Measurements from ENCODE around the gene PXDN.
"Not testable (repeated sequence)": the region's sequence is repeated elsewhere in the genome, so short reads cannot be mapped to it uniquely, and the experiment has no call there.

Gene PXDN

DNA sequence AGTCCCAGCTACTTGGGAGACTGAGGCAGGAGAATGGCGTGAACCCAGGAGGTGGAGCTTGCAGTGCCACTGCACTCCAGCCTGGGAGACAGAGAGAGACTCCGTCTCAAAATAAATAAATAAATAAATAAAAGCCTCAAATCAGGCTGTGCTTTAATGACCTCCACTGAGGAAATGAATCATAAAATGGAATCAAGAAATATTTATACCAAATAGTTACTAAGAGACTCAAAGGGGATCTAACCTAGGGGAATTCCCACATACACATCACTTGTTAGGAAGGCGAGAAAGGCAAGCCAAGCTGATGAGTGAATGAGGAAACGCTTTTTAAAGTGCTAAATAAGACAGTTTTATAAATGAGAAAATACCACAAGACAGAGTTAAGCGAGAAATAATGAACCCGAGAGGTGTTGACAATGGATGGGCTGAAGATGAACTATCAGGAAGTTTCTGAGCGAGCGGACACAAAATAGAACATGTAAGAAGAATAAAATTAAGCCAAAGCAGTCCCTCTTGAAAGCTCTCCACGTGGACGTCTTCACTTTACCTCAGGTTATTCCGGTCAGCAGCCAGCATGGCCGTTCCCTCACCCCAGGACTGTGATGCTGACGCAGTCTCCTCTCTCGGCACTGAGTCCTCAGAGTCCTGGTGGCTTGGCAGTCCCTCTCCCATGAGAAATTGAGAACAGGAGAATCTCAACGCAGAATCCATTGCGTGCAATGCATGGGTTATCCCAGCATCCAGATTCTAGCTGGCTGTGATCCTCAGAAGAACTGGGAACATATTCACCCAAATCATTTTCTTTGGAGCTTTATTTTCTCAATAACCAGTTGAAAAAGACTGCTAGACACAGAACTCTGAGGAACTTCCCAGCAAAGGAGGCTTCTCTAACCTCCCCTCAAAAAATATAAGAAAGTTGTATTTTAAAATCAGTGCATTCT, 22.3 kb downstream of the PXDN start:
- no peak for DNase-seq

DNA sequence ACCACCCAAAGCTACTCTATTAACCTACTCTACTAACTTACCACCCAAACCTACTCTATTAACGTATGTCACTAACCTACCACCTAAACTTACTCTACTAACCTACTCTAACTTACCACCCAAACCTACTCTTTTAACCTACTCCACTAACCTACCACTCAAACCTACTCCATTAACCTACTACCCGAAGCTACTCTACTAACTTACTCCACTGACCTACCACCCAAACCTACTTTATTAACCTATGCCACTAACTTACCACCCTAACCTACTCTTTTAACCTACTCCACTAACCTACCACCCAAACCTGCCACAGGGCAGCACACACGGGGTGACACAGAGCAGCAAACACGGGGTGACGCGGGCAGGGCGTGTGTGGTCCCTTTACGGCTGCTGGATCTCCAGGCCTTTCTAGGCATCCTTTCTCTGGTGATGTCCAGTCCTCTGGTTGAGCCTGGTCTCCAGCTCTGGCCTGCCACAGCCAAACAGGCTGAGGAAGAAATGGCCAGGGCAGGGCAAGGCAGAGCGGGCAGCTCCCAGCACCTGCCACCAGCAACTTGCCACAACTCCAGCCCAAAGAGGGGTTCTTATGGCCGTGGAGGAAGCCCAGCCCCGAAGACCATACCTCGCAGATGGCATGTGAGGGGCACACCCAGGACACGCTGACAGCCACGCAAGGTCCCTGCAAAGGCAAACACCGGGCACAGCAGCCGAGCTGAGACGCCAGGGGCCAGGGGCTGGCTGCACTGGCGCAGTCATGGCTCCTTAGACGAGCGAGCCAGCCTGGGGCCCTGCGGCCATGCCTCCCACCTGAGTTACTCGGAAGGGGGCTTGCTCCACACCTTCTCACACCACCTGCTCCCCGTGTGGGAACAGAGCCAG, 25.7 kb downstream of the PXDN start:
- DNase-seq, result no peak

DNA sequence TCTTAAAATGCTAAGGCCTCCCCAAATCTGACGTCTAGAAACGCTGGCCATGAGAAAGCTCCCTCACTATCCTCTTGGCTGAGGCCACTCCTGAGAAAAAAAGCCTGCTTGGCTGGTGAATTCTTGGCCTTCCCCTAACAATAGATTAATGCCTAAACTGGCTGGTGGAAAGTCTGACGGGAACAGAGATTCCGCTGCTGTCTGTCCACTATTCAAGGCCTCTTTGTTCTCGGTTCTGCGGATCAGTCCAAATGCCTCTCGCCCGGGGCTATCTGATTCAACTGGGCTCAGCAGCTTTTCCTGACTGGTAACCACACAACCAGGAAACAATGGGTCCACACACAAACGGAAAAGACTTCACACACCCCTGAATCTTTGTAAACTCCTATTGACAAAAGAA, 27.2 kb downstream of the PXDN start:
- DNase-seq, result no peak

DNA sequence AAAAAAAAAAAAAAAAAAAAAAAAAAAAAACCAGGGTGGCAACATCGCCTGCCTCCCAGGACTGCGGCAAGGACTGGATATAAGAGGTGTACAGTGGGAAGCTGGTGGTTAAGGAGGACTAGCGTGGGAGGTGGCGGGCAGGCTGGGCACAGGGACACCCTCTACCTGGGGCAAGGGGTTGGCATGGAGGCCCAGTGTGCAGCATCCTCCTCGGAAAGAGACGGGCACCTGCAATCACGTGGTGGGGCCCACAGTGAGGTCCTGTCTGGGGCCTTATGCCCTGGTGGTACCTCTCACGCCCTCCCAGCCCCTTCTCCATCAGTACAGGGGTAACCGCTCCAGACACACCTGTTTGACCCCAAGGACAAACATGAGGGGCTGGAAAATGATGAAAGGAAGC, 27.9 kb downstream of the PXDN start:
- DNase-seq, result no peak

DNA sequence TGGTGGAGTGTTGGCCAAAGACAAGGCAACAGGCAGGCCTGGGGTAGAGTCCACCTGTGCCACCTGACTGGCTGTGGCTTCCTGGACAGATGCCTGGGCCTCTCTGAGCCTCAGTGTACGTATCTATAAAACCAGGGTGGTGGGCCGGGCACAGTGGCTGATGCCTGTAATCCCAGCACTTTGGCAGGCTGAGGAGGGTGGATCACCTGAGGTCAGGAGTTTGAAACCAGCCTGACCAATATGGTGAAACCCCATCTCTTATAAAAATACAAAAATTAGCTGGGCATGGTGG, 28.4 kb downstream of the PXDN start:
- DNase-seq, result not testable (repeated sequence)

DNA sequence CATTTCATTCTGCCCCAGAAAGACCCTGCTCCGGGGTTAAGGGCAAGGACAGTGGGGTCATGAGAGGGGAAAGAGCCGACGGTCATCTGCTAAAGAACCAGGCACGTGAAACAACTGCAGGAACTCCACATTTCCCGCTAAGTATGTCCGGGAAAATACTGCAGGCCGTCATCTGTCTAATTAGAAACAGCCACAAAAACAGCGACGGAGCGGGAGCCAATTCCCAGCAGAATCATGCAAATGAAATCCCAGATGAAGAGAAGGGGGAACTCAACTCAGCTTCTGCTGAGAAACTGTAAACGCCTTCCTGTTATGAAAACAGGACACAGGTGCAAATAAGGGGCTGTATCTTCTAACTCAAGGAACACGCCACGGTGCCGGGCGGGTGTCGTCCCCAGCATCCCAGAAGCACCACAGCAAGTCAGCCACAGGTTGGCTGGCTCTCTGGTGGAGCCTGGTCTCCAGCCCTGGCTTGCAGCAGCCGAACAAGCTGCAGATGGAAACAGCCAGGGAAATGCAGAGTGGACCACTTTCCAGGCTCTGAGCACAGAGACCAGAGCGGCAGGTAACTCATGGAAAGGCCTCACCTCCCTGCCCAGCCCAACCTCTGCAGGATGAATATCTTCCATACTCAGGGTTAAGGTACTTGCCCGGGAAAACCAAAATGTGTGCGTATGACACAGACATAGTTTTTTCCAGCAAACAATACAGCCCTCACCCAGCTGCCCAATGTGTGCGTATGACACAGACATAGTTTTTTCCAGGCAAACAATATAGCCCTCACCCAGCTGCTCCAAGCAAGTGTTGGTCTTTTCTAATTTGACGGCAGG, 28.9 kb downstream of the PXDN start:
- no peak for DNase-seq

DNA sequence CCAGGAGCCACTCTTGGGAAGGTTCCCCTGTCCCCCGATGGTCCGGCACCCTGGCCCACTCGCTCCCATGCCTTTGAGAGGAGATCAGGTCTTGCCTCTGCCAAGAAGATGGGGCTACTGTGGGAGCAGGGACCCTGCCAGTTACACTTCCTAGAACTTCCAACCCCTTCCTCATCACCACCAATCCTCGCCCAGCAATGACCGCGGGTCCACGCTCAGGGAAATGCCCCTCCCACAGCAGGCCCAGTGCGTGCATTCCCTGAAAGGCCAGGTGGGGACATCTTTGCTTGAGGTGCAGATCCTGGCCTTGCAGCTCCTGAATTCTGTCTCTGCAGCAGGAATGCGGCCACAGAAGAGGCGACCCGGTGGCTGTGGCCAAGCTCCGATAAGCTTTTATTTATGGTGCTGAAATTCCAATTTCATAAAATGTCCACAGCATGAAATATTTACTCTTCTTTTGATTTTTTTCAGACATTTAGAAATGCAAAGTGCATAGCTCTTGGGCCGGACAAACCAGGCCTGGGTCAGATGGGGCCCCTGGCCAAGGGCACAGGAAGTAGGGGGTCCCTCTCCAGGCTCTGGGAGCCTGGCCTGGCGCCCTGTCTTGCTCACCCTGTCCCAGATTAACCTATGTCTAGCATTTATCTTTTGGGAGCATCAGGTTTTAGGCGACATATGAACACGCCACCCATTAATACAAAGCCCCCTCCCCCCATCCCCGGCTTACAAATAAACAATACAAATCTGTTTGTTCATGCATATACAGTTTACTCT, 29.8 kb downstream of the PXDN start:
- no peak for DNase-seq

DNA sequence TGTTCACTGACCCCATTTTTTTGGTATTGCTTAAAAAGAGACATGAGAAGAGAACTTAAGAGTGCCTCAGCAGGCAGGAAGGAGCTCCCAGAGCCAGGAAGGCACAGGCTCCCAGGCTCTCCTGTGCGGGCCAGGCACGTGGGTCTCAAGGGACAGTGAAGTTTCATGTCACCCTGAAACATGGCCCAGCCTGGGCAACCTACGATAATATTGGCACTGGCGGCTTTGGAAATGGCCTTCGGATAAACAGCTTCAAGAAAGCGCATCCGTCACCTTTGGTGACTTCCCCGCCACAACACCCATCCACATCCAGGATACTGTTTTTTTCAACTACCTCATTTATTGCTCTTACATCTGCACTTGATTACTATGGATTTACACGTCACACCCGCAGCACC, 30.5 kb downstream of the PXDN start:
- no peak for DNase-seq

DNA sequence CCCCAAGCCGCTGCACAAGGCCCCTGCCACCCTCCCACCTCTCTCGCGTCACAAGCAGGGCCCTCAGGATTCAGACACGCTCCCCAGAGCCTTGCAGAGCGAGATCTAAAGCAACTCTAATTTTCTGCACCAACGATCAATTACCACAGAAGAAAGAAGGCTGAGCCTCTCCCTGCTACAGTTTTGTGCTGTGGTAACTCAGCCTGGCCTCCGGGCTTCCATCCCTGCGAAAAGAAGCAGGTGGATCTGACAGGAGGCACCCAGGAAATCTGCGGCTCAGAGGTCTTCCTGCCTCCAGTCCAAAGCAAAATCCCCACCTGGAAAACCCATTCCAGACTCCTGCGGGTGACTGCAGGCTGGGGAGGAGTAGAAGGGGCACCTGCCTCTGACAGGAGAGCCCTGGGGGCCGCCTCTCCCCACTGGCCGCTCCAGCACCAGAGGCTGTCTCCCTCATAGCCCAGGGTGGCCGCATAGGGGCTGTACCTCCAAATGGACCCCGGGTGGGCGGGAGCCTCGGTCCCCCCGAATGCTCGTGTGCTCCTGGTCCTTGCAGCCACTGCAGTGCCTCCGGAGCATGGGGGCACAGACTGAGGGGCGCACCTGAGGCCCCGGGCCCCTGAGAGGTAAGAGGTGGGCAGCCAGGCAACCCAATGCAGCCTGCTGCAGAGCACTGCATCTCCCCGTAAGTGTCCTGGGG, 31.0 kb downstream of the PXDN start:
- DNase-seq, result no peak

DNA sequence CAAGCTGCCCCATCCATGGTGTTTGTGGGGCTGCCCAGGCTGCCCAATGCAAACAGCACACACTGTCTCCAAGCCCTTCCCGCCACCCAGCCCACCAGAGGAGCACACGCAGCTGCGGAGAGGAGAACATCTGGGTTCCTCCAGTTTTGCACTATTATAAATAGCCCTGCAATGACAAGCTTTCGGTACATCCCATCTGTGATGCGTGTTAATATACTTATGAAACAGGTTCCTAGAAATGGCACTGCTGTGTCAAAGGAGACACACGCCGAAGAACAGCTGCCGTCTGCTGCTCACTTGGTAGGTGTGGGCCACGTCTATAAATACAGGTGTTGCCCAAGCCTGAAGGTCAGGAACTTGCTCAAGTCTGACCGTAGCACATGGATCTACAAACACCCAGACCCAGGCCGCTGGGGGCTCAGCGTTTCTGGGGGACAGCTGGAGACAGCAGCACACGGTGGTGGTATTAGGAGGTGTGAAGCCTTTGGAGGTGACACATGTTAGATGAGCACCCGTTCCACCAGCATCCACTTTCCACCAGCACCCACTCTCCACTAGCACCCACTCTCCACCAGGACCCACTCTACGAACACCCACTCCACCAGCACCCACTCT, 34.3 kb downstream of the PXDN start:
- no peak for DNase-seq

DNA sequence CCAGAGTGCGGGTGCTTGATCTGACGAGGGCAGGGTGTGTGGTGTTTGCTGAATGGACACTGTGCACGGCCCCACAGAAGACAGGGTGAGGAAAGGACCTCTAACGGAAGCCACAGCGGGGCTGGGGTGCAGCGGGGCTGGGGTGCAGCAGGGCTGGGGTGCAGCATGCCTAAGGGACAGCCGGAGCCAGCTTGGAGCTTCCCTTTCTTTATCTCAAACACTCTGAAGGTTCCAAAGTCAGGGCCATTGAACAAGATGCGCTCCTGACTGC, 35.0 kb downstream of the PXDN start:
- no peak for DNase-seq

DNA sequence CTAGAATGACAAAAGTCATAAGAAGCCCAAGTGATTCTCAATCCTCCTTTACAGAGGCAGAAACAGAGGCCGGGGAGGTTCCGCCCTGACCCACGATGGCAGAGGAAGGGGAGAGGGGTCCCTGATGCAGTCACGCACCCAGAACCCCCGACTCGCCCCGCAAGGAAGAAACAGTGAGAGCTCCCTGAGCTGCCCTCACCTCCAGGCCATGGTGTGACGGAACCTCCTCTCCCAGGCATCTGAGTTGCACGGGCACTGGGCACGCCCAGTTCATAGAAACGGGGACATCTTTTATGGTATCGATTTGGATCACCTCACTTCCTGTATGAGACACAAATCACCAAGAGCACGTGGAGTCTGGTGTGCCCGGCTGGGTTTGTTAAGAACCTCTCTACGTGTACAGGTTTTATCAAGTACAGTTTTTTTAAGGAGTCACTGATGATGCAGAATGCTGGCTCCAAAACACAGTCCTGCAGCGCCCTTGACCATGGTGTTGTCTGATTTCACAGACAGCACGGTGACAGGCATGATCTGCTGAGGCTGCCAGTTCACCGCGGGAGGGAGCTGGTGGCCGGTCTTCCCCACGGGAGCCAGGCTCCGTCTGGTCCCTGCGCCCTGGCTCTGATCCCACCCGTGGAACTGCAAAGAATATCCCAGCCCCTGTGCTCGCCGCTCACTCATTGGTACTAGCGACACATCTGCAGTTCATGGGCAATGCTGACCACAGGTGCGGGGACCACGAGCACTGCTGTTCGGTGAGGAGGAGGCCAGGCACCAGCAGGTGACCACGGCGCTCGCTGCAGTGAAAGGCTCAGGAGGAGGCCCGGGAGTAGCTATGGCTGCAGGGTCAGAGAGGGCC, 35.6 kb downstream of the PXDN start:
- no peak for DNase-seq

DNA sequence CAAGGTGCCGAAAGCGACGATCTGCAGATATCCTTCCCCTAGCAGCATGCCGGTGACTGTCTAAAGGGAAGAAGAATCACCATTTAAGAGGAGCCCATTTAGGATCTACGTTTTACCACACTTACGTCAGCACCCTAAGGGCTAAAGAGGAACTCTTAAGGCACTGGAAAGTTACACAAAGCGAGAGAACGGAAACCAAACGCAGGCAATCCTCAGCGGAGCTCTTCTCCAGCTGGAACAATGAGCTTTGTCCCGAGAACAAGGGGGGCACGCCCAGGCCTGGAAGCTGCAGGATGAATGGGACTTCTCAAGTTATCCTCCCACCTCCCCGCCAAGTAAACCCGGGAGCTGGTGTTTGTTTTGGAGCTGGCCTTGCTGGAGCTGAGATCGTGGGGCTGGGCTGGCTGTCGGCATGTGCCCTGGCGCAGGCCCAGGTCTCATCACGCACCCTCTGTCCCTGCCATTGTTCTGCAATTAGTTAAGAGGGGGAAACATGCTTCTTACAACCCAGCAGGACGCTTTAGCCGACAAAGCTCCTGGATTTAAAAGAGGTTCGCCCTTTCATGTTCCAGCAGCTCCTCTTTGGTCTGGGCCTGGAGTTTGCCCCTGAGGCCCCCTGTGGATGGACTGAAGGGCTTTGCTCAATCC, 36.4 kb downstream of the PXDN start:
- DNase-seq, result no peak

DNA sequence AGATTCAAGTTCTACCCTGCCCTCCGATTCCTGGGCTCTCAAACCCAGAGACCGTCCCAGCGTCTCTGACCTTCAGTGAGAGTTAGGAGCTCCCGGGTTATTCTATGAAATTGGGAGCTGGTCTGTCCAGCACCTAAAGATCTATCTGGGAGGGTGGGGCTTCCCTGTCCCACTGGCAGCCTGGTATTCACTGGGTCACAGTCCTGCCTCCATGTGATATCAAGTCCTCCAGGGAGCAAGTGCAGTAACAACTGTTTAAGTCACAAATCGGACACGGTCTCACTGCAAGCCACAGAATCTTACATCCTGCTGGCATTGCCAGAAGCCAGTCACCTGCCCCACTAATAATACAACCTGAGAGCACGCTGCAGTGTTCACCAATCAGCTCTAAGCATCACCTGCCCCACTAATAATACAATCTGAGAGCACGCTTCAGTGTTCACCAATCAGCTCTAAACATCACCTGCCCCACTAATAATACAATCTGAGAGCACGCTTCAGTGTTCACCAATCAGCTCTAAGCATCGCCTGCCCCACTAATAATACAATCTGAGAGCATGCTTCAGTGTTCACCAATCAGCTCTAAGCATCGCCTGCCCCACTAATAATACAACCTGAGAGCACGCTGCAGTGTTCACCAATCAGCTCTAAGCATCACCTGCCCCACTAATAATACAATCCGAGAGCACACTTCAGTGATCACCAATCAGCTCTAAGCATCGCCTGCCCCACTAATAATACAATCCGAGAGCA, 38.0 kb downstream of the PXDN start:
- not testable (repeated sequence) for DNase-seq

DNA sequence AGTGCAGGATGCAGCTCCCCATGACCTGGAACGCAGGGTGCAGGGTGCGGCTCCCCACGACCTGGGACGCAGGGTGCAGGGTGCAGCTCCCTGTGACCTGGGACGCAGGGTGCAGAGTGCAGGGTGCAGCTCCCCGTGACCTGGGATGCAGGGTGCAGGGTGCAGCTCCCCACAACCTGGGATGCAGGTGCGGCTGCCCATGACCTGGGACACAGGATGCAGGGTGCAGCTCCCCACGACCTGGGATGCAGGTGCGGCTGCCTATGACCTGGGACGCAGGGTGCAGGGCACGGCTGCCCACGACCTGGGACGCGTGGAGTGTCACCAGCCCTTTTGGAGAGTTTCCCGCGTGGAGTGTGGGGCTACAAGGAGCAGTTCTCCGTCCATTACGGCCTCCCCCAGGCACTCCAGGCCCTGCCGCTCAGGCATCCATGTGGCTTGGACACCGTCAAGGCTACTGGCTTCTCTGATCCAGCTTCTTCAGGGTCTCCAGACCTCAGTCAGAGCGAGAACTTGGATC, 38.7 kb downstream of the PXDN start:
- no peak for DNase-seq

DNA sequence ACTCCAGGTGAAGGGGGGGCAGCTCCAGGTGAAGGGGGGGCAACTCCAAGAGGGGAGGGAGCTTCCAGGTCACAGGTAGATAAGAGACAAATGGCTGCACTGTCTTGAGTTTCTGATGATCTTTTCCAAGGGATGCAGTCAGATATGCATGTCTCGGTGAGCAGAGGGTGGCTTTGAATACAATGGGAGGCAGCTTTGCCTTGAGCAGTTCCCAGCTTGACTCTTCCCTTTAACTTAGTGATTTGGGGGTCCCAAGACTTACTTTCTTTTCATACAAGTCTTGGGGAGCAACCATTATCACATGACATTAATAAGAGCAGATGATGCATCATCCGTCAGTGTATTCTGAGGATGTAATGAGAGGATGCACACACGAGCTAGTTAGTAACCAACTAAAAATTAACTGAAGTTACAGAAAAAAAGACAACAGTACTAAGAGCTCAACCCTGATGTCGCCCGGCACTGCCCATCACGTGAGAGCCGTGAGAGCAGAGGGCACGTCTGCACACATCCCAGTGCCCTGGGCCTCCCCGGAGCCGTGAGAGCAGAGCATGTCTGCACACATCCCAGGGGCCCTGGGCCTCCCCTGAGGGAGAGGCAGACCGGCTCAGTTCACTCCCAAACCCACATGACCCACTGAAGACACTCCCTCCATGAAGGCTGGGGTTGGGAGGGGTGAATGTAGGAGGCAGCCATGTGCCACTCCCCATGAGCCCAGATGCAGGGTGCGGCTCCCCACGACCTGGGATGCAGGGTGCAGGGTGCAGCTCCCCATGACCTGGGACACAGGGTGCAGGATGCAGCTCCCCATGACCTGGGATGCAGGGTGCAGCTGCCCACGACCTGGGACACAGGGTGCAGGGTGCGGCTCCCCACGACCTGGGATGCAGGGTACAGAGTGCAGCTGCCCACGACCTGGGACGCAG, 39.4 kb downstream of the PXDN start:
- DNase-seq, result no peak

DNA sequence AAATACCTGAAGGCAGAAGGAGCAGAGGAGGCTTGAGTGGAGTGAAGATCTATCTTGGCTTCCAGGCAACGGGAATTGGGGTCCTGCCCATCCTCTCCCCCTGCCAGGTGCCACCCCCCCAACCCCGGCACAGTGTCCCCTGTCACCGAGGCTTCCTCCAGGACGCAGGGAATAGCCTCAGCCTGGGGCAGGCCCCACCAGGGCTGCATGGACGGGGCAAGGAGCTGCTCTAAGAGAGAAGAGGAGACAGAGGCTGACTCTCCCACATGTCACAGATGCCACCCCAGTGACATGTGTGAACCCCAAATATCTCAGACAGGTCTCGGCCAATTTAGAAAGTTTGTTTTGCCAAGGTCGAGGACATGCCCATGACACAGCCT, 42.1 kb downstream of the PXDN start:
- no peak for DNase-seq

Data from activated CD4-positive, alpha-beta T cell treated with anti-CD3 and anti-CD28 coated beads for 48 hours (primary cell).